DOHH2 (cell line): Measurements from ENCODE around the gene FGD4.

ENCODE experiments used
- H3F3A ChIP-seq: fragments of 200-600 bp; sonication (generic), shearing (Covaris generic); 2 replicates; pipeline ENCODE4 v1.6.0; 2016; ENCODE audit warnings: antibody characterized with exemption, mild to moderate bottlenecking; ENCODE audit not compliant: control insufficient read depth, insufficient read depth
- H3K27ac ChIP-seq: fragments of 200-600 bp; sonication (generic); 2 replicates; pipeline ENCODE4 v1.5.1; 2014; ENCODE audit warnings: low read depth, mild to moderate bottlenecking, low read length, moderate library complexity
- H3K27me3 ChIP-seq: fragments of 200-600 bp; sonication (generic); 2 replicates; pipeline ENCODE4 v1.6.1; 2014; ENCODE audit warnings: mild to moderate bottlenecking, low read length, mixed read lengths; ENCODE audit not compliant: control insufficient read depth
- H3K36me3 ChIP-seq: fragments of 200-600 bp; sonication (generic); 2 replicates; pipeline ENCODE4 v1.6.1; 2014; ENCODE audit warnings: mild to moderate bottlenecking, low read length, moderate library complexity, mixed read lengths; ENCODE audit not compliant: control insufficient read depth
- H3K4me1 ChIP-seq: fragments of 200-600 bp; sonication (generic); 2 replicates; pipeline ENCODE4 v1.6.1; 2014; ENCODE audit warnings: mild to moderate bottlenecking, low read length, mixed read lengths; ENCODE audit not compliant: control insufficient read depth
- H3K4me2 ChIP-seq: fragments of 200-600 bp; sonication (generic); 2 replicates; pipeline ENCODE4 v1.6.0; 2014; ENCODE audit warnings: mild to moderate bottlenecking, low read length, moderate library complexity
- H3K4me3 ChIP-seq: fragments of 200-600 bp; sonication (generic); 2 replicates; pipeline ENCODE4 v1.5.1; 2014; ENCODE audit warnings: mild to moderate bottlenecking, low read length, mixed read lengths
- H3K79me2 ChIP-seq: fragments of 200-600 bp; sonication (generic); 2 replicates; pipeline ENCODE4 v1.6.1; 2014; ENCODE audit warnings: mild to moderate bottlenecking, low read length, mixed read lengths; ENCODE audit not compliant: control insufficient read depth
- H3K9me2 ChIP-seq: fragments of 200-600 bp; sonication (generic); replicated peaks from 2 replicates; pipeline ENCODE4 v1.6.1; 2014; ENCODE audit warnings: mild to moderate bottlenecking, low read length, mixed read lengths; ENCODE audit not compliant: control insufficient read depth
- H3K9me3 ChIP-seq: fragments of 200-600 bp; sonication (generic); 2 replicates; pipeline ENCODE4 v1.6.1; 2014; ENCODE audit warnings: antibody characterized with exemption, low read length, mixed read lengths; ENCODE audit not compliant: control insufficient read depth, insufficient read depth
- H4K20me1 ChIP-seq: fragments of 200-600 bp; sonication (generic); 2 replicates; pipeline ENCODE4 v1.6.0; 2014; ENCODE audit warnings: low read depth, mild to moderate bottlenecking, antibody characterized with exemption, low read length, moderate library complexity; ENCODE audit not compliant: control insufficient read depth, insufficient read depth
- CTCF ChIP-seq: fragments of 200-600 bp; sonication (generic); IDR thresholded peaks from one replicate; pipeline ENCODE4 v1.5.1; 2014; ENCODE audit warnings: antibody characterized with exemption, mild to moderate bottlenecking, low read depth, low read length; ENCODE audit not compliant: poor library complexity, severe bottlenecking
- EZH2phosphoT487 ChIP-seq: fragments of 200-600 bp; sonication (generic); IDR thresholded peaks from 2 replicates; pipeline ENCODE4 v1.6.1; 2017; ENCODE audit warnings: borderline replicate concordance, mild to moderate bottlenecking, antibody characterized with exemption, low read length, moderate library complexity, mixed read lengths

FGD4 gene

GRCh38 chr12:32379213-32379612 lies 20.1 kb upstream of the FGD4 start:
- Histone ChIP-seq H3F3A (peaks cover 4% of the 10 kb centered on the region; the same call in 1 of the 2 replicates), H3K27me3 (0 out of 2 replicates have a peak, but pooled peaks cover 5% of the 10 kb centered on the region), H3K4me3 (no peak overlapping the region), H3K4me1 (no peaks in the 10 kb centered on the region), H3K4me2 (no peak overlapping the region), H3K27ac (no peak overlapping the region), H4K20me1 (no peaks in the 10 kb centered on the region), H3K9me3 (no peaks in the 10 kb centered on the region), H3K36me3 (no peaks in the 10 kb centered on the region), H3K79me2 (no peaks in the 10 kb centered on the region), H3K9me2 (no peaks in the 10 kb centered on the region)
- TF ChIP-seq EZH2phosphoT487 (no peak), CTCF (no peak)

- H3K9me3 ChIP-seq = no peaks in the 10 kb centered on the region
- H3F3A ChIP-seq = peaks cover 4% of the 10 kb centered on the region; the same call in 1 of the 2 replicates
- no peak overlapping the region for H3K4me2 ChIP-seq
- no peaks in the 10 kb centered on the region for H4K20me1 ChIP-seq
- no peak overlapping the region for H3K27ac ChIP-seq
- H3K9me2 ChIP-seq = no peaks in the 10 kb centered on the region
- TF ChIP-seq EZH2phosphoT487 = no peak
- no peaks in the 10 kb centered on the region for H3K79me2 ChIP-seq
- H3K27me3 ChIP-seq = 0 out of 2 replicates have a peak, but pooled peaks cover 5% of the 10 kb centered on the region
- no peaks in the 10 kb centered on the region for H3K36me3 ChIP-seq
- no peaks in the 10 kb centered on the region for H3K4me1 ChIP-seq
- H3K4me3 ChIP-seq = no peak overlapping the region
These were observed 19.7 kb upstream of the FGD4 start for GRCh38 chr12:32379667-32380066.

DNA sequence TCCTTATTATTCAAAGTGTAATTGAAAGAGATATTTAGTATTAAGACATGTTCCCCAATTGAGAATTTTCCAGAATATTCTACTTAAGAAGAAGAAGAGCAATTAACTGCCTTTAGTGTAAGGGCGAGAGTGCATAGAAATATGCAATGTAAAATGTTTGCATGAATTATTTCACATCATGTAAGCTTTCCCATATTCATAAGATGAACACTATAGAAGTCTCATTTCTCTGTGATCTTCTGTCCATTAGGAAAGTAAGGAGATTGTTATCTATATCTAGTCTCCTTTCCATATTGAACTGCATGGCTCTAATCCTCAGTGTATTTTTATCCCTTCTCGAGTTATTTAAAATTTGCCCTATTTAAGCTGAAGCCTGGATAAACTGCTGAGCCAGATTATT lies 17.1 kb upstream of the FGD4 start:
- no peak for TF ChIP-seq CTCF
- no peak for TF ChIP-seq EZH2phosphoT487
- Histone ChIP-seq H3K4me2 (no peak overlapping the region), H3K36me3 (no peaks in the 10 kb centered on the region), H3K4me3 (no peak overlapping the region), H3K4me1 (no peaks in the 10 kb centered on the region), H3K9me3 (no peaks in the 10 kb centered on the region), H3K79me2 (no peaks in the 10 kb centered on the region), H4K20me1 (no peaks in the 10 kb centered on the region), H3K27ac (no peak overlapping the region), H3K27me3 (0 out of 2 replicates have a peak, but pooled peaks cover 5% of the 10 kb centered on the region), H3F3A (peaks cover 4% of the 10 kb centered on the region; the same call in 1 of the 2 replicates), H3K9me2 (no peaks in the 10 kb centered on the region)

- Histone ChIP-seq H3K9me3 (no peaks in the 10 kb centered on the region), H3F3A (peaks cover 4% of the 10 kb centered on the region; the same call in 1 of the 2 replicates), H3K79me2 (no peaks in the 10 kb centered on the region), H3K4me2 (no peak overlapping the region), H4K20me1 (no peaks in the 10 kb centered on the region), H3K27ac (no peak overlapping the region), H3K4me1 (peaks cover 9% of the 10 kb centered on the region), H3K4me3 (no peak overlapping the region), H3K27me3 (no peaks in the 10 kb centered on the region), H3K9me2 (no peaks in the 10 kb centered on the region), H3K36me3 (no peaks in the 10 kb centered on the region)
- no peak for TF ChIP-seq CTCF
- TF ChIP-seq EZH2phosphoT487 = no peak
These were observed 8.7 kb upstream of the FGD4 start for GRCh38 chr12:32390572-32391219.
